SK-N-SH (cell line): ENCODE data around the gene LSM7. TPM values are rescaled to one million over a fixed set of nuclear protein-coding genes. Genes with fewer than 3 reads are reported as not detected.

Experiments
- CTCF ChIA-PET: fragments of 300-600, 350-600 bp; formaldehyde crosslinking; extraction: SDS; loops from one replicate; lab custom pipeline; 2021; lab: Yijun Ruan, JAX
- POLR2A ChIA-PET: fragments of 350-600 bp; sonication (Branson Sonifier 250); formaldehyde crosslinking; extraction: SDS; loops from one replicate; lab custom pipeline; 2020; ENCODE audit warnings: antibody characterized with exemption, inconsistent platforms; lab: Yijun Ruan, JAX
- DNase-seq: peaks from one replicate; pipeline ENCODE4 v3.0.0; 2012
- H2AFZ ChIP-seq: fragments of 200-600 bp; sonication (generic); 2 replicates; pipeline ENCODE4 v1.8.1; 2016; ENCODE audit warnings: antibody characterized with exemption, mild to moderate bottlenecking, low read depth
- H3F3A ChIP-seq: fragments of 200-600 bp; sonication (generic); replicated peaks from 2 replicates; pipeline ENCODE3; 2016; ENCODE audit warnings: antibody characterized with exemption, mild to moderate bottlenecking; ENCODE audit not compliant: insufficient read depth
- H3K27ac ChIP-seq, 2 experiments: fragments of 200-500 bp in 1 of 2; fragments of 200-600 bp in 1 of 2; sonication (Bioruptor generic) in 1 of 2; sonication (generic), shearing (Covaris generic) in 1 of 2; 2 replicates each; pipeline versions ENCODE4 v1.5.1 to v1.6.1; 2014 to 2016; ENCODE audit warnings: low read depth in 2 of 2, inconsistent platforms in 1 of 2, low read length in 1 of 2, mild to moderate bottlenecking in 1 of 2, mixed read lengths in 1 of 2
- H3K27me3 ChIP-seq: fragments of 200-600 bp; sonication (generic), shearing (Covaris generic); 2 replicates; pipeline ENCODE4 v1.6.1; 2016; ENCODE audit warnings: mixed run types; ENCODE audit not compliant: insufficient read depth
- H3K36me3 ChIP-seq, 2 experiments: fragments of 200-500 bp in 1 of 2; fragments of 200-600 bp in 1 of 2; sonication (Bioruptor generic) in 1 of 2; sonication (generic) in 1 of 2; replicated peaks in 1 of 2; 2 replicates each; pipeline versions ENCODE3 to v1.5.1; 2014 to 2016; ENCODE audit warnings: low read length in 1 of 2, mild to moderate bottlenecking in 1 of 2; ENCODE audit not compliant: insufficient read depth in 2 of 2, control insufficient read depth in 1 of 2
- H3K4me1 ChIP-seq, 2 experiments: fragments of 200-500 bp in 1 of 2; fragments of 200-600 bp in 1 of 2; sonication (Bioruptor generic) in 1 of 2; sonication (generic), shearing (Covaris generic) in 1 of 2; 2 replicates each; pipeline versions ENCODE4 v1.5.1 to v1.6.1; 2014 to 2016; ENCODE audit warnings: low read depth in 1 of 2, low read length in 1 of 2, mixed run types in 1 of 2; ENCODE audit not compliant: insufficient read depth in 2 of 2, control insufficient read depth in 1 of 2
- H3K4me2 ChIP-seq: fragments of 200-600 bp; sonication (generic), shearing (Covaris generic); 2 replicates; pipeline ENCODE4 v1.6.1; 2017; ENCODE audit warnings: mixed run types
- H3K4me3 ChIP-seq, 2 experiments: fragments of 200-500 bp in 1 of 2; fragments of 200-600 bp in 1 of 2; sonication (Bioruptor generic) in 1 of 2; sonication (generic), shearing (Covaris generic) in 1 of 2; 2 replicates each; pipeline versions ENCODE4 v1.5.1 to v1.8.1; 2014 to 2016; ENCODE audit warnings: low read depth in 2 of 2, inconsistent platforms in 1 of 2, low read length in 1 of 2, mild to moderate bottlenecking in 1 of 2, mixed read lengths in 1 of 2, moderate library complexity in 1 of 2
- H3K79me2 ChIP-seq: fragments of 200-600 bp; sonication (generic); 2 replicates; pipeline ENCODE4 v1.8.1; 2017; ENCODE audit warnings: mild to moderate bottlenecking; ENCODE audit not compliant: insufficient read depth
- H3K9ac ChIP-seq: fragments of 200-600 bp; sonication (generic); 2 replicates; pipeline ENCODE4 v1.6.1; 2017; ENCODE audit warnings: mixed run types
- H3K9me2 ChIP-seq: fragments of 200-600 bp; sonication (generic); 2 replicates; pipeline ENCODE4 v1.6.1; 2017; ENCODE audit warnings: mixed run types
- H3K9me3 ChIP-seq: fragments of 200-600 bp; sonication (generic); 2 replicates; pipeline ENCODE4 v1.6.1; 2017; ENCODE audit warnings: mixed run types, mild to moderate bottlenecking, moderate library complexity
- H4K20me1 ChIP-seq: fragments of 200-600 bp; sonication (generic); 2 replicates; pipeline ENCODE4 v1.6.1; 2017; ENCODE audit warnings: mild to moderate bottlenecking, mixed run types; ENCODE audit not compliant: insufficient read depth
- EZH2phosphoT487 ChIP-seq: fragments of 200-600 bp; sonication (generic); IDR thresholded peaks from 2 replicates; pipeline ENCODE4 v1.6.1; 2017; ENCODE audit warnings: low read depth, mixed run types, mild to moderate bottlenecking, antibody characterized with exemption, moderate library complexity, borderline replicate concordance
- JUND ChIP-seq: IDR thresholded peaks from 2 replicates; pipeline ENCODE4 v1.4.0; 2012
- RCOR1 ChIP-seq: fragments of 150-350 bp; IDR thresholded peaks from 2 replicates; pipeline ENCODE4 v1.6.1; 2017; ENCODE audit warnings: antibody characterized with exemption, low read length
- REST ChIP-seq: IDR thresholded peaks from 2 replicates; pipeline ENCODE4 v1.6.1; 2012; ENCODE audit warnings: mild to moderate bottlenecking, low read depth, low read length, moderate library complexity
- SMC3 ChIP-seq: IDR thresholded peaks from 2 replicates; pipeline ENCODE4 v1.6.1; 2012; ENCODE audit warnings: low read depth, low read length, improper control_type of control experiment
- TEAD4 ChIP-seq: IDR thresholded peaks from 2 replicates; pipeline ENCODE4 v1.4.0; 2012; ENCODE audit warnings: mild to moderate bottlenecking, borderline replicate concordance; ENCODE audit not compliant: insufficient read depth
- WGBS: methylation state at CpG from one replicate; pipeline ENCODE4 v1.1.6; 2017; ENCODE audit warnings: low lambda C conversion rate; 5-methylcytosine and 5-hydroxymethylcytosine counted together
- polyA plus RNA-seq, 3 experiments: library from polyadenylated mRNA; depleted of rRNA; stranded (reverse); fragments of >200 nt; gene quantifications; 2 replicates each; pipeline ENCODE4 v1.2.3, GENCODE V29; 2012

LSM7 gene
- polyA plus RNA-seq, 1 of the 3 experiments (the other 2 are of a cell fraction): 1,193 TPM

GRCh38 chr19:2334986-2335846 lies 6.8 kb upstream of the LSM7 start:
- no peaks in the 10 kb centered on the region for H3K9me3 ChIP-seq
- H3K4me2 ChIP-seq: no peak overlapping the region
- H3K79me2 ChIP-seq: peaks cover 57% of the 10 kb centered on the region
- H2AFZ ChIP-seq: no peak overlapping the region
- no peak overlapping the region for H3K27ac ChIP-seq
- CTCF ChIA-PET: no interaction called here
- peaks cover 0 to 2% of the 10 kb centered on the region in 2 experiments; a peak in 1 of 4 replicates for H3K4me1 ChIP-seq
- no peak overlapping the region for H3K4me3 ChIP-seq
- H3F3A ChIP-seq: peaks cover 18% of the 10 kb centered on the region
- peaks cover 20% of the 10 kb centered on the region for H4K20me1 ChIP-seq
- no peaks in the 10 kb centered on the region for H3K9me2 ChIP-seq
- H3K9ac ChIP-seq: no peak overlapping the region
- 95% methylated on average over 25 of the region's 26 CpGs for WGBS
- no peaks in the 10 kb centered on the region for H3K27me3 ChIP-seq
- DNase-seq: peak; percentile 61
- TF ChIP-seq SMC3 (no peak), TEAD4 (no peak), RCOR1 (no peak), REST (no peak), JUND (no peak)
- POLR2A ChIA-PET: interaction anchor here (1.1 kb wide), 1 partner anchor 19 kb away, joined by 3 read pairs; no protein-coding TSS in a partner anchor
- peaks cover 0 to 4% of the 10 kb centered on the region in 2 experiments for H3K36me3 ChIP-seq

- Histone ChIP-seq H3K27ac (no peak overlapping the region), H2AFZ (no peak overlapping the region), H3K79me2 (peaks cover 64% of the 10 kb centered on the region), H3K4me1 (peaks cover 5 to 6% of the 10 kb centered on the region in 2 experiments; a peak in 2 of 4 replicates), H3K27me3 (no peaks in the 10 kb centered on the region), H3K36me3 (no peaks in the 10 kb centered on the region)
- TF ChIP-seq EZH2phosphoT487: no peak
- TF ChIP-seq, all 33 proteins: peak for 0
- Histone ChIP-seq H3K9me3 (no peaks in the 10 kb centered on the region), H4K20me1 (peaks cover 20% of the 10 kb centered on the region), H3K9ac (no peak overlapping the region), H3K4me2 (no peak overlapping the region), H3K9me2 (no peaks in the 10 kb centered on the region), H3K4me3 (no peak overlapping the region), H3F3A (peaks cover 18% of the 10 kb centered on the region)
- WGBS: 100% methylated on average over 4 of the region's 27 CpGs
- DNase-seq: no peak
- ChIA-PET CTCF (interaction anchor here (0.8 to 1.4 kb wide), 2 partner anchors 91 to 279 kb away, joined by 3 read pairs; no protein-coding TSS in a partner anchor), POLR2A (interaction anchor here (1.1 kb wide), 1 partner anchor 18 kb away, joined by 3 read pairs; no protein-coding TSS in a partner anchor)
These were observed 6.0 kb upstream of the LSM7 start for GRCh38 chr19:2334426-2334825.
